Pons (tissue), 1 donor: ENCODE measurements around the gene ZNF516.
"Not testable (repeated sequence)": the region's sequence is repeated elsewhere in the genome, so short reads cannot be mapped to it uniquely, and the experiment has no call there.

Experiments
- DNase-seq: peaks from one replicate; pipeline ENCODE4 v3.0.0-alpha.2; 2016; ENCODE audit warnings: low spot score

Gene ZNF516

GRCh38 chr18:76490670-76491472, 4.2 kb downstream of the ZNF516 start:
- DNase-seq: no peak

GRCh38 chr18:76490033-76490432, 5.0 kb downstream of the ZNF516 start:
- DNase-seq: no peak

GRCh38 chr18:76489081-76489480, 6.0 kb downstream of the ZNF516 start:
- no peak for DNase-seq

GRCh38 chr18:76488190-76488589, 6.9 kb downstream of the ZNF516 start:
- DNase-seq: no peak

- no peak for DNase-seq
These were observed 7.3 kb downstream of the ZNF516 start for GRCh38 chr18:76487782-76488181.

GRCh38 chr18:76487070-76487469, 8.0 kb downstream of the ZNF516 start:
- no peak for DNase-seq

- no peak for DNase-seq
These were observed 8.5 kb downstream of the ZNF516 start for GRCh38 chr18:76486574-76486973.

- no peak for DNase-seq
These were observed 9.0 kb downstream of the ZNF516 start for GRCh38 chr18:76486038-76486437.

GRCh38 chr18:76484749-76485387, 10.2 kb downstream of the ZNF516 start:
- DNase-seq: no peak

GRCh38 chr18:76483780-76484179, 11.3 kb downstream of the ZNF516 start:
- no peak for DNase-seq

GRCh38 chr18:76482971-76483691, 11.9 kb downstream of the ZNF516 start:
- no peak for DNase-seq

- DNase-seq: no peak
These were observed 12.8 kb downstream of the ZNF516 start for GRCh38 chr18:76482267-76482666.

GRCh38 chr18:76480913-76481312, 14.1 kb downstream of the ZNF516 start:
- DNase-seq: no peak

GRCh38 chr18:76479351-76480238, 15.4 kb downstream of the ZNF516 start:
- DNase-seq: no peak

- DNase-seq: no peak
These were observed 18.1 kb downstream of the ZNF516 start for GRCh38 chr18:76476665-76477561.

GRCh38 chr18:76475450-76476194, 19.4 kb downstream of the ZNF516 start:
- DNase-seq: no peak

GRCh38 chr18:76474824-76475223, 20.2 kb downstream of the ZNF516 start:
- DNase-seq: no peak

- not testable (repeated sequence) for DNase-seq
These were observed 21.5 kb downstream of the ZNF516 start for GRCh38 chr18:76473521-76473920.

GRCh38 chr18:76472829-76473228, 22.2 kb downstream of the ZNF516 start:
- no peak for DNase-seq

GRCh38 chr18:76471593-76471992, 23.4 kb downstream of the ZNF516 start:
- no peak for DNase-seq
